ENCODE data around the gene TRA2A. TPM values are rescaled to one million over a fixed set of nuclear protein-coding genes. Genes with fewer than 3 reads are reported as not detected.
"Not testable (repeated sequence)": the region's sequence is repeated elsewhere in the genome, so short reads cannot be mapped to it uniquely, and the experiment has no call there.

The TRA2A gene
- total RNA-seq, 2 experiments from 2014 or later: 246 to 275 TPM

- Histone ChIP-seq H3K4me1 (ENCODE audit: insufficient read depth, low read length) (peaks cover 22% of the 10 kb centered on the region), H3K9me3 (ENCODE audit: control insufficient read depth in 1 of 2, insufficient read depth in 1 of 2, low read length in 2 of 2) (no peaks in the 10 kb centered on the region), H3K27ac (ENCODE audit: low read depth in 1 of 2, low read length in 2 of 2) (no peak overlapping the region), H3K4me3 (ENCODE audit: low read length) (no peak overlapping the region), H3K27me3 (ENCODE audit: control insufficient read depth in 1 of 2, insufficient read depth in 2 of 2, low read length in 2 of 2) (no peaks in the 10 kb centered on the region), H3K36me3 (ENCODE audit: insufficient read depth, low read length) (peaks cover 37% of the 10 kb centered on the region)
- POLR2A ChIA-PET: interaction anchor here (0.6 to 1.4 kb wide), 4 partner anchors 12 to 211 kb away, joined by 3 to 5 read pairs (median 3); no protein-coding TSS in a partner anchor
- Mint-ChIP-seq H3K9me3 (no peaks in the 10 kb centered on the region), H3K4me1 (ENCODE audit: low read depth) (peaks cover 77% of the 10 kb centered on the region), H3K27me3 (no peaks in the 10 kb centered on the region), H3K36me3 (ENCODE audit: low read depth) (peaks cover 60% of the 10 kb centered on the region), H3K4me3 (no peak overlapping the region), H3K27ac (peak overlapping the region; percentile 62)
- TF ChIP-seq CTCF (IDR thresholded peaks at IDR 0.05): no peak
- CTCF ChIA-PET: interaction anchor here (1.5 kb wide), 1 partner anchor 24 kb away, joined by 8 read pairs; no protein-coding TSS in a partner anchor
- intact Hi-C loops (cut with DNase I, micrococcal nuclease): loop anchor here in 1 of 2 experiments (10.0 kb wide), 1 partner anchor 339 kb away; the partner anchor contains the start of gene NUP42
- ATAC-seq (ENCODE audit: poor library complexity) (no peak), DNase-seq (no peak)
These were observed 8.2 kb downstream of the TRA2A start for GRCh38 chr7:23523486-23524075.

- Histone ChIP-seq H3K36me3 (ENCODE audit: insufficient read depth, low read length) (peaks cover 64% of the 10 kb centered on the region), H3K27me3 (ENCODE audit: control insufficient read depth in 1 of 2, insufficient read depth in 2 of 2, low read length in 2 of 2) (no peaks in the 10 kb centered on the region), H3K4me1 (ENCODE audit: insufficient read depth, low read length) (peaks cover 20% of the 10 kb centered on the region), H3K4me3 (ENCODE audit: low read length) (no peak overlapping the region), H3K27ac (ENCODE audit: low read depth in 1 of 2, low read length in 2 of 2) (no peak overlapping the region), H3K9me3 (ENCODE audit: control insufficient read depth in 1 of 2, insufficient read depth in 1 of 2, low read length in 2 of 2) (no peaks in the 10 kb centered on the region)
- CTCF ChIA-PET: interaction anchor here (1.0 to 1.2 kb wide), 3 partner anchors 11 to 248 kb away, joined by 3 to 5 read pairs (median 3); no protein-coding TSS in a partner anchor
- peaks cover 52% of the 10 kb centered on the region for H3K4me1 Mint-ChIP-seq (ENCODE audit: low read depth)
- no peak overlapping the region for H3K27ac Mint-ChIP-seq
- DNase-seq: no peak
- no peak overlapping the region for H3K4me3 Mint-ChIP-seq
- no peaks in the 10 kb centered on the region for H3K27me3 Mint-ChIP-seq
- intact Hi-C loops (cut with DNase I, micrococcal nuclease): loop anchor here in 1 of 2 experiments (10.0 kb wide), 1 partner anchor 336 kb away; the partner anchor contains the start of gene NUP42
- ATAC-seq (ENCODE audit: poor library complexity): no peak
- TF ChIP-seq CTCF (IDR thresholded peaks at IDR 0.05): no peak
- POLR2A ChIA-PET: no interaction called here
- peaks cover 88% of the 10 kb centered on the region for H3K36me3 Mint-ChIP-seq (ENCODE audit: low read depth)
- H3K9me3 Mint-ChIP-seq: no peaks in the 10 kb centered on the region
These were observed 11.2 kb downstream of the TRA2A start for GRCh38 chr7:23520582-23520981.

GRCh38 chr7:23514755-23515154, 17.0 kb downstream of the TRA2A start:
- Mint-ChIP-seq H3K9me3 (no peaks in the 10 kb centered on the region), H3K27ac (no peak overlapping the region), H3K27me3 (no peaks in the 10 kb centered on the region), H3K4me1 (ENCODE audit: low read depth) (peaks cover 10% of the 10 kb centered on the region), H3K4me3 (no peak overlapping the region), H3K36me3 (ENCODE audit: low read depth) (peaks cover 93% of the 10 kb centered on the region)
- Histone ChIP-seq H3K4me3 (ENCODE audit: low read length) (no peak overlapping the region), H3K36me3 (ENCODE audit: insufficient read depth, low read length) (peaks cover 93% of the 10 kb centered on the region), H3K27me3 (ENCODE audit: control insufficient read depth in 1 of 2, insufficient read depth in 2 of 2, low read length in 2 of 2) (no peaks in the 10 kb centered on the region), H3K27ac (ENCODE audit: low read depth in 1 of 2, low read length in 2 of 2) (no peak overlapping the region), H3K4me1 (ENCODE audit: insufficient read depth, low read length) (peaks cover 10% of the 10 kb centered on the region), H3K9me3 (ENCODE audit: control insufficient read depth in 1 of 2, insufficient read depth in 1 of 2, low read length in 2 of 2) (no peaks in the 10 kb centered on the region)
- ChIA-PET CTCF (no interaction called here), POLR2A (interaction anchor here (1.7 kb wide), 1 partner anchor 16 kb away, joined by 6 read pairs; no protein-coding TSS in a partner anchor)
- ATAC-seq (ENCODE audit: poor library complexity) (no peak), DNase-seq (peak in 1 of 14 experiments; percentile 14)
- TF ChIP-seq CTCF (IDR thresholded peaks at IDR 0.05): no peak
- intact Hi-C loops (cut with DNase I, micrococcal nuclease): no loop called here

- CTCF ChIA-PET; H3K27me3 Mint-ChIP-seq; H3K4me1 ChIP-seq (ENCODE audit: insufficient read depth, low read length); H3K4me3 Mint-ChIP-seq; H3K27me3 ChIP-seq (ENCODE audit: control insufficient read depth in 1 of 2, insufficient read depth in 2 of 2, low read length in 2 of 2); ATAC-seq (ENCODE audit: poor library complexity); DNase-seq; H3K27ac ChIP-seq (ENCODE audit: low read depth in 1 of 2, low read length in 2 of 2); H3K4me3 ChIP-seq (ENCODE audit: low read length); H3K9me3 Mint-ChIP-seq; H3K9me3 ChIP-seq (ENCODE audit: control insufficient read depth in 1 of 2, insufficient read depth in 1 of 2, low read length in 2 of 2); intact Hi-C loops (cut with DNase I, micrococcal nuclease): not testable (repeated sequence)
- peaks cover 92% of the 10 kb centered on the region for H3K36me3 ChIP-seq (ENCODE audit: insufficient read depth, low read length)
- Mint-ChIP-seq H3K36me3 (ENCODE audit: low read depth) (peaks cover 94% of the 10 kb centered on the region), H3K4me1 (ENCODE audit: low read depth) (peaks cover 16% of the 10 kb centered on the region), H3K27ac (peak overlapping the region; percentile 55)
- POLR2A ChIA-PET: interaction anchor here (0.6 to 1.7 kb wide), 2 partner anchors 17 to 23 kb away, joined by 3 to 6 read pairs; no protein-coding TSS in a partner anchor
These were observed 18.0 kb downstream of the TRA2A start for GRCh38 chr7:23513746-23514145.
